Esophagus muscularis mucosa (tissue), 4 donors: ENCODE results near the gene ZFAND2A.

ENCODE experiments used
- EP300 ChIP-seq: sonication (generic); formaldehyde crosslinking; IDR thresholded peaks from one replicate; pipeline ENCODE4 v1.6.1; 2017; ENCODE audit warnings: antibody characterized with exemption
- POLR2A ChIP-seq: fragments of 450-650 bp; IDR thresholded peaks from one replicate; pipeline ENCODE4 v1.6.1; 2017; ENCODE audit warnings: antibody characterized with exemption, moderate library complexity, mild to moderate bottlenecking, low read depth
- POLR2AphosphoS5 ChIP-seq, 2 donors: sonication (generic); formaldehyde crosslinking; IDR thresholded peaks; one replicate each; pipeline ENCODE4 v1.6.1; 2017; ENCODE audit warnings: antibody characterized with exemption in 2 of 2
- TF ChIP-seq, protein P1 (sequence below), 3 experiments: fragments of 200-600 bp in 2 of 3; fragments of 450-650 bp in 1 of 3; sonication (generic) in 2 of 3; IDR thresholded peaks; one replicate each; pipeline ENCODE4 v1.5.1; 2017 to 2019; ENCODE audit warnings: antibody characterized with exemption in 3 of 3, mild to moderate bottlenecking in 2 of 3, moderate library complexity in 1 of 3

DNA sequence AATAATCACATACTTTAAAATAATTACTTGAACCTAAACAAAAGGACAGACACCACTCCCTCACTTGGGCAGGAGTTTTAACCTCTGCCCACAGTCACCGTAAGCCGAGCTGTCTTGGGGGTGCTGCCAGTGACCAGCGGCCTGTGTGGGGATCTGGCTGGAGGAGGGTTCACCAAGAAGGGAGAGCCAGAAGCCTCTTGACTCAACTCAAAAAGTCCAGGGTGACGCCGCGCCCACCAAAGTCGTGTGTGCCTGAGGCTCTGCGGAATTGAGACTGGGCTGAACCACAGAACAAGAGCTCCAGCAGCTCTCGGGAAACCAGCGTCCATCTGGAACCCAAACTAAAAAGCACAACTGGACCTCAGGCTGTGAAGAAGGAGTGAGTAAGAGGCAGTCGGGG lies 35.8 kb downstream of the ZFAND2A start:
- TF ChIP-seq, protein P1, sequence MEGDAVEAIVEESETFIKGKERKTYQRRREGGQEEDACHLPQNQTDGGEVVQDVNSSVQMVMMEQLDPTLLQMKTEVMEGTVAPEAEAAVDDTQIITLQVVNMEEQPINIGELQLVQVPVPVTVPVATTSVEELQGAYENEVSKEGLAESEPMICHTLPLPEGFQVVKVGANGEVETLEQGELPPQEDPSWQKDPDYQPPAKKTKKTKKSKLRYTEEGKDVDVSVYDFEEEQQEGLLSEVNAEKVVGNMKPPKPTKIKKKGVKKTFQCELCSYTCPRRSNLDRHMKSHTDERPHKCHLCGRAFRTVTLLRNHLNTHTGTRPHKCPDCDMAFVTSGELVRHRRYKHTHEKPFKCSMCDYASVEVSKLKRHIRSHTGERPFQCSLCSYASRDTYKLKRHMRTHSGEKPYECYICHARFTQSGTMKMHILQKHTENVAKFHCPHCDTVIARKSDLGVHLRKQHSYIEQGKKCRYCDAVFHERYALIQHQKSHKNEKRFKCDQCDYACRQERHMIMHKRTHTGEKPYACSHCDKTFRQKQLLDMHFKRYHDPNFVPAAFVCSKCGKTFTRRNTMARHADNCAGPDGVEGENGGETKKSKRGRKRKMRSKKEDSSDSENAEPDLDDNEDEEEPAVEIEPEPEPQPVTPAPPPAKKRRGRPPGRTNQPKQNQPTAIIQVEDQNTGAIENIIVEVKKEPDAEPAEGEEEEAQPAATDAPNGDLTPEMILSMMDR (IDR thresholded peaks at IDR 0.05) = no peak
- TF ChIP-seq POLR2AphosphoS5 (IDR thresholded peaks at IDR 0.05) (no peak), POLR2A (no peak), EP300 (no peak)
